Panc1 (cell line): Measurements from ENCODE around the gene AP3S1. TPM values are rescaled to one million over a fixed set of nuclear protein-coding genes. Genes with fewer than 3 reads are reported as not detected.
A peak's percentile ranks its signal among the peaks of the same experiment; 100 is the strongest.

Experiments used
- ATAC-seq: fragments of 200-7000 bp; cut with Tn5 transposase; 2 replicates; pipeline ENCODE4 v1.9.1; 2020; ENCODE audit warnings: mild to moderate bottlenecking, moderate library complexity
- BruUV-seq: library from RNA; stranded (reverse); fragments of 400-500 nt; replicated peaks from 2 replicates; lab custom pipeline; 2021; lab: Mats Ljungman, UMichigan
- CTCF ChIA-PET: fragments of 300-600 bp; sonication (Branson Sonifier 250); formaldehyde crosslinking; loops from one replicate; lab custom pipeline; 2022; ENCODE audit warnings: antibody characterized with exemption; lab: Charles Lee
- POLR2A ChIA-PET: fragments of 300-600 bp; sonication (Branson Sonifier 250); formaldehyde crosslinking; loops from one replicate; lab custom pipeline; 2022; ENCODE audit warnings: antibody characterized with exemption; lab: Charles Lee
- DNase-seq: peaks from one replicate; pipeline ENCODE4 v3.0.0-alpha.2; 2010; ENCODE audit warnings: low read depth, low spot score
- H3K27ac ChIP-seq: 2 replicates; pipeline ENCODE4 v1.5.1; 2011; ENCODE audit warnings: mild to moderate bottlenecking, low read length, inconsistent platforms
- H3K27me3 ChIP-seq: fragments of 200-500 bp; sonication (Bioruptor generic); 2 replicates; pipeline ENCODE4 v1.6.0; 2014; ENCODE audit warnings: low read length, inconsistent platforms; ENCODE audit not compliant: control insufficient read depth, insufficient read depth
- H3K36me3 ChIP-seq: fragments of 200-500 bp; sonication (Bioruptor generic); 2 replicates; pipeline ENCODE4 v1.5.1; 2014; ENCODE audit warnings: inconsistent platforms, mild to moderate bottlenecking, low read length, moderate library complexity; ENCODE audit not compliant: control insufficient read depth, insufficient read depth
- H3K4me1 ChIP-seq: 2 replicates; pipeline ENCODE4 v1.5.1; 2011; ENCODE audit warnings: inconsistent platforms, mild to moderate bottlenecking, low read length, moderate library complexity; ENCODE audit not compliant: control insufficient read depth, insufficient read depth
- H3K4me3 ChIP-seq, 2 experiments: 2 replicates each; pipeline ENCODE4 v1.5.1; 2011 to 2012; ENCODE audit warnings: low read depth in 2 of 2, low read length in 2 of 2, mild to moderate bottlenecking in 2 of 2, inconsistent platforms in 1 of 2, moderate library complexity in 1 of 2
- H3K9me3 ChIP-seq: fragments of 200-500 bp; sonication (Bioruptor generic); 2 replicates; pipeline ENCODE4 v1.5.1; 2014; ENCODE audit warnings: low read depth, mild to moderate bottlenecking, inconsistent platforms, low read length, moderate library complexity; ENCODE audit not compliant: control insufficient read depth, insufficient read depth
- POLR2AphosphoS5 ChIP-seq: IDR thresholded peaks from 2 replicates; pipeline ENCODE4 v1.6.1; 2012; ENCODE audit warnings: mild to moderate bottlenecking, low read depth, low read length, moderate library complexity
- SIN3A ChIP-seq: IDR thresholded peaks from 2 replicates; pipeline ENCODE4 v1.6.1; 2012; ENCODE audit warnings: low read depth, mild to moderate bottlenecking, low read length, moderate library complexity, borderline replicate concordance; ENCODE audit not compliant: insufficient read depth
- TCF7L2 ChIP-seq: IDR thresholded peaks from 2 replicates; pipeline ENCODE4 v1.6.1; 2011; ENCODE audit warnings: mild to moderate bottlenecking, low read depth, low read length, inconsistent platforms
- in situ Hi-C: cut with HindIII; loops from 2 replicates; pipeline ENCODE4 v1.10.0; 2016; ENCODE audit warnings: low sequenced_read_pairs, low pct_unique_long_range_greater_than_20kb
- intact Hi-C: fragments of 100-400 bp; cut with micrococcal nuclease; formaldehyde crosslinking; loops from one replicate; pipeline ENCODE4 v1.10.0; 2022; ENCODE audit not compliant: unreplicated experiment
- total RNA-seq: library from RNA; stranded (reverse); gene quantifications from one replicate; pipeline ENCODE4 v1.2.1, GENCODE V29; 2021; ENCODE audit not compliant: unreplicated experiment
- TF ChIP-seq, protein P1 (sequence below): fragments of 450-650 bp; IDR thresholded peaks from 2 replicates; pipeline ENCODE4 v1.5.1; 2017; ENCODE audit warnings: mild to moderate bottlenecking
- TF ChIP-seq, protein P2 (sequence below), 2 experiments: IDR thresholded peaks; 2 replicates each; pipeline ENCODE4 v1.6.1; 2011 to 2012; ENCODE audit warnings: low read depth in 2 of 2, control low read depth in 1 of 2, low read length in 1 of 2, mild to moderate bottlenecking in 1 of 2, moderate library complexity in 1 of 2; ENCODE audit not compliant: insufficient read depth in 1 of 2

The AP3S1 gene
- total RNA-seq, 1 experiment from 2014 or later, result 88.8 TPM

DNA sequence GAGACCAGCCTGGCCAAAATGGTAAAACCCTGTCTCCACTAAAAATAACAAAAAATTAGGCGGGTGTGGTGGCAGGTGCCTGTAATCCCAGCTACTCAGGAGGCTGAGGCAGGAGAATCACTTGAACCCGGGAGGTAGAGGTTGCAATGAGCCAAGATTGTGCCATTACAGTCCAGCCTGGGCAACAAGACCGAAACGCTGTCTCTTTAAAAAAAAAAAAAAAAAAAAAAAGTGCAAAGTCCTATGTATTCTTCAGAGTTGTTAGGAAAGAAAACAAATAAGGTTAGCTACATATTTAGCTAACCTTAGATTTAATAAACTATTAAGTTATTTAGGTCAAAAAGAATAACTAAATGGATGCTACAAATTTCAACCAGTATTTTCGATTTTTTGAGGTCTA is 11.8 kb upstream of the AP3S1 start:
- in situ Hi-C loops, result no loop called here
- no peak for ATAC-seq

GRCh38 chr5:115831163-115831768 is 10.5 kb upstream of the AP3S1 start:
- peaks cover 47% of the 10 kb centered on the region for H3K36me3 ChIP-seq
- H3K4me1 ChIP-seq, result no peaks in the 10 kb centered on the region
- ChIA-PET POLR2A (no interaction called here), CTCF (no interaction called here)
- no peaks in the 10 kb centered on the region for H3K27me3 ChIP-seq
- H3K9me3 ChIP-seq, result no peaks in the 10 kb centered on the region
- ATAC-seq, result no peak
- in situ Hi-C loops (no loop called here), intact Hi-C loops (no loop called here)
- BruUV-seq, result no TSS peak
- no peak for DNase-seq
- no peak for TF ChIP-seq TCF7L2
- TF ChIP-seq, protein P1, sequence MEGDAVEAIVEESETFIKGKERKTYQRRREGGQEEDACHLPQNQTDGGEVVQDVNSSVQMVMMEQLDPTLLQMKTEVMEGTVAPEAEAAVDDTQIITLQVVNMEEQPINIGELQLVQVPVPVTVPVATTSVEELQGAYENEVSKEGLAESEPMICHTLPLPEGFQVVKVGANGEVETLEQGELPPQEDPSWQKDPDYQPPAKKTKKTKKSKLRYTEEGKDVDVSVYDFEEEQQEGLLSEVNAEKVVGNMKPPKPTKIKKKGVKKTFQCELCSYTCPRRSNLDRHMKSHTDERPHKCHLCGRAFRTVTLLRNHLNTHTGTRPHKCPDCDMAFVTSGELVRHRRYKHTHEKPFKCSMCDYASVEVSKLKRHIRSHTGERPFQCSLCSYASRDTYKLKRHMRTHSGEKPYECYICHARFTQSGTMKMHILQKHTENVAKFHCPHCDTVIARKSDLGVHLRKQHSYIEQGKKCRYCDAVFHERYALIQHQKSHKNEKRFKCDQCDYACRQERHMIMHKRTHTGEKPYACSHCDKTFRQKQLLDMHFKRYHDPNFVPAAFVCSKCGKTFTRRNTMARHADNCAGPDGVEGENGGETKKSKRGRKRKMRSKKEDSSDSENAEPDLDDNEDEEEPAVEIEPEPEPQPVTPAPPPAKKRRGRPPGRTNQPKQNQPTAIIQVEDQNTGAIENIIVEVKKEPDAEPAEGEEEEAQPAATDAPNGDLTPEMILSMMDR, result peak; percentile 76; the same call in 1 of the 2 replicates
- H3K27ac ChIP-seq, result no peak overlapping the region
- H3K4me3 ChIP-seq, result no peak overlapping the region

More for the DNA sequence above, 11.8 kb upstream of the AP3S1 start:
- ChIA-PET POLR2A (no interaction called here), CTCF (no interaction called here)
- no TSS peak for BruUV-seq
- Histone ChIP-seq H3K27ac (no peak overlapping the region), H3K27me3 (no peaks in the 10 kb centered on the region), H3K4me3 (no peak overlapping the region), H3K4me1 (no peaks in the 10 kb centered on the region), H3K9me3 (no peaks in the 10 kb centered on the region), H3K36me3 (peaks cover 34% of the 10 kb centered on the region)
- TF ChIP-seq, protein P2, sequence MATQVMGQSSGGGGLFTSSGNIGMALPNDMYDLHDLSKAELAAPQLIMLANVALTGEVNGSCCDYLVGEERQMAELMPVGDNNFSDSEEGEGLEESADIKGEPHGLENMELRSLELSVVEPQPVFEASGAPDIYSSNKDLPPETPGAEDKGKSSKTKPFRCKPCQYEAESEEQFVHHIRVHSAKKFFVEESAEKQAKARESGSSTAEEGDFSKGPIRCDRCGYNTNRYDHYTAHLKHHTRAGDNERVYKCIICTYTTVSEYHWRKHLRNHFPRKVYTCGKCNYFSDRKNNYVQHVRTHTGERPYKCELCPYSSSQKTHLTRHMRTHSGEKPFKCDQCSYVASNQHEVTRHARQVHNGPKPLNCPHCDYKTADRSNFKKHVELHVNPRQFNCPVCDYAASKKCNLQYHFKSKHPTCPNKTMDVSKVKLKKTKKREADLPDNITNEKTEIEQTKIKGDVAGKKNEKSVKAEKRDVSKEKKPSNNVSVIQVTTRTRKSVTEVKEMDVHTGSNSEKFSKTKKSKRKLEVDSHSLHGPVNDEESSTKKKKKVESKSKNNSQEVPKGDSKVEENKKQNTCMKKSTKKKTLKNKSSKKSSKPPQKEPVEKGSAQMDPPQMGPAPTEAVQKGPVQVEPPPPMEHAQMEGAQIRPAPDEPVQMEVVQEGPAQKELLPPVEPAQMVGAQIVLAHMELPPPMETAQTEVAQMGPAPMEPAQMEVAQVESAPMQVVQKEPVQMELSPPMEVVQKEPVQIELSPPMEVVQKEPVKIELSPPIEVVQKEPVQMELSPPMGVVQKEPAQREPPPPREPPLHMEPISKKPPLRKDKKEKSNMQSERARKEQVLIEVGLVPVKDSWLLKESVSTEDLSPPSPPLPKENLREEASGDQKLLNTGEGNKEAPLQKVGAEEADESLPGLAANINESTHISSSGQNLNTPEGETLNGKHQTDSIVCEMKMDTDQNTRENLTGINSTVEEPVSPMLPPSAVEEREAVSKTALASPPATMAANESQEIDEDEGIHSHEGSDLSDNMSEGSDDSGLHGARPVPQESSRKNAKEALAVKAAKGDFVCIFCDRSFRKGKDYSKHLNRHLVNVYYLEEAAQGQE (IDR thresholded peaks at IDR 0.05; ENCODE audit: insufficient read depth in 1 of 2, low read depth in 2 of 2, low read length in 1 of 2), result no peak
- TF ChIP-seq, protein P1, result no peak
- DNase-seq, result no peak
- intact Hi-C loops, result no loop called here

- intact Hi-C loops (no loop called here), in situ Hi-C loops (no loop called here)
- no TSS peak for BruUV-seq
- H3K4me1 ChIP-seq, result peaks cover 9% of the 10 kb centered on the region
- DNase-seq (no peak), ATAC-seq (no peak)
- H3K27ac ChIP-seq, result no peak overlapping the region
- ChIA-PET CTCF (no interaction called here), POLR2A (no interaction called here)
- H3K4me3 ChIP-seq, result no peak overlapping the region
- TF ChIP-seq SIN3A, result no peak
- no peak for TF ChIP-seq POLR2AphosphoS5
- no peak for TF ChIP-seq TCF7L2
- TF ChIP-seq, protein P1, result no peak
- TF ChIP-seq, protein P2 (IDR thresholded peaks at IDR 0.05; ENCODE audit: insufficient read depth in 1 of 2, low read depth in 2 of 2, low read length in 1 of 2), result no peak
- H3K36me3 ChIP-seq, result peaks cover 69% of the 10 kb centered on the region
- H3K27me3 ChIP-seq, result no peaks in the 10 kb centered on the region
- H3K9me3 ChIP-seq, result no peaks in the 10 kb centered on the region
Observed at GRCh38 chr5:115835481-115835880, 6.3 kb upstream of the AP3S1 start.
